H1 (cell line): ENCODE results near the gene SEZ6. TPM values are rescaled to one million over a fixed set of nuclear protein-coding genes. Genes with fewer than 3 reads are reported as not detected.

Experiments used
- CTCF ChIA-PET: fragments of 300-600 bp; sonication (Branson Sonifier 250); formaldehyde crosslinking; loops from one replicate; lab custom pipeline; 2021; ENCODE audit not compliant: partially characterized antibody; lab: Charles Lee
- POLR2A ChIA-PET: fragments of 300-600 bp; sonication (Branson Sonifier 250); formaldehyde crosslinking; loops from one replicate; lab custom pipeline; 2021; ENCODE audit warnings: inconsistent platforms; ENCODE audit not compliant: partially characterized antibody; lab: Charles Lee
- DNase-seq, 2 experiments: peaks; one replicate each; pipeline versions ENCODE4 v3.0.0 to v3.0.0-alpha.2; 2010 to 2022; ENCODE audit warnings: low spot score in 2 of 2, low read depth in 1 of 2, mixed read lengths in 1 of 2
- FAIRE-seq: peaks from 2 replicates; lab custom pipeline; 2011; peaks lifted over from hg19 to GRCh38; lab: Jason Lieb, UNC
- H2AFZ ChIP-seq: 2 replicates; pipeline ENCODE4 v1.8.1; 2012; ENCODE audit warnings: low read length, inconsistent platforms
- H2AK5ac ChIP-seq: 2 replicates; pipeline ENCODE4 v1.6.1; 2013; ENCODE audit warnings: low read depth, low read length
- H2BK120ac ChIP-seq: replicated peaks from 2 replicates; pipeline ENCODE3; 2013; ENCODE audit warnings: low read depth, low read length, inconsistent platforms
- H2BK12ac ChIP-seq: 2 replicates; pipeline ENCODE4 v1.6.1; 2013; ENCODE audit warnings: low read depth, low read length
- H2BK15ac ChIP-seq: 2 replicates; pipeline ENCODE4 v1.6.1; 2013; ENCODE audit warnings: low read length
- H2BK20ac ChIP-seq: 2 replicates; pipeline ENCODE4 v1.6.1; 2013; ENCODE audit warnings: low read length
- H2BK5ac ChIP-seq: 2 replicates; pipeline ENCODE4 v1.6.1; 2013; ENCODE audit warnings: low read depth, low read length
- H3K14ac ChIP-seq: 2 replicates; pipeline ENCODE4 v1.6.1; 2013; ENCODE audit warnings: inconsistent platforms; ENCODE audit not compliant: insufficient read length
- H3K18ac ChIP-seq: 2 replicates; pipeline ENCODE4 v1.6.1; 2013; ENCODE audit warnings: low read length; ENCODE audit errors: extremely low read depth
- H3K23ac ChIP-seq: 2 replicates; pipeline ENCODE4 v1.6.1; 2013; ENCODE audit warnings: inconsistent platforms; ENCODE audit not compliant: insufficient read length
- H3K23me2 ChIP-seq: 2 replicates; pipeline ENCODE4 v1.6.1; 2013; ENCODE audit warnings: low read depth, low read length
- H3K27ac ChIP-seq: 2 replicates; pipeline ENCODE4 v1.6.1; 2011; ENCODE audit warnings: low read depth, low read length, inconsistent platforms
- H3K27me3 ChIP-seq, 4 experiments: replicated peaks in 1 of 4; 1 replicate in 1 of 4; 2 replicates in 3 of 4; pipeline versions ENCODE4 v1.6.1 to v1.8.1; 2011 to 2013; ENCODE audit warnings: low read length in 3 of 4, mild to moderate bottlenecking in 3 of 4, inconsistent platforms in 2 of 4, mixed read lengths in 2 of 4, moderate library complexity in 1 of 4; ENCODE audit not compliant: control insufficient read depth in 3 of 4, insufficient read depth in 3 of 4; ENCODE audit errors: extremely low read depth in 1 of 4
- H3K36me3 ChIP-seq, 4 experiments: 2 replicates each; pipeline versions ENCODE4 v1.6.1 to v1.8.1; 2011 to 2013; ENCODE audit warnings: mild to moderate bottlenecking in 4 of 4, low read length in 3 of 4, moderate library complexity in 2 of 4, control low read depth in 1 of 4, inconsistent platforms in 1 of 4; ENCODE audit not compliant: insufficient read depth in 4 of 4, control insufficient read depth in 2 of 4
- H3K4ac ChIP-seq: replicated peaks from 2 replicates; pipeline ENCODE3; 2013; ENCODE audit warnings: low read length, low read depth, mixed read lengths, inconsistent platforms; ENCODE audit not compliant: insufficient read length
- H3K4me1 ChIP-seq, 4 experiments: replicated peaks in 1 of 4; 1 replicate in 1 of 4; 2 replicates in 3 of 4; pipeline versions ENCODE4 v1.6.1 to v1.8.1; 2011 to 2013; ENCODE audit warnings: low read length in 3 of 4, inconsistent platforms in 2 of 4, mixed read lengths in 1 of 4; ENCODE audit not compliant: insufficient read depth in 4 of 4, control insufficient read depth in 3 of 4
- H3K4me2 ChIP-seq, 2 experiments: 2 replicates each; pipeline versions ENCODE4 v1.6.1 to v1.8.1; 2011 to 2013; ENCODE audit warnings: low read depth in 2 of 2, low read length in 2 of 2, control low read depth in 1 of 2, inconsistent platforms in 1 of 2, mild to moderate bottlenecking in 1 of 2; ENCODE audit not compliant: insufficient read depth in 1 of 2
- H3K4me3 ChIP-seq, 4 experiments: fragments of 200-600, 300-600 bp in 1 of 4; sonication (generic), shearing (Covaris generic), sonication (Bioruptor Twin) in 1 of 4; 2 replicates each; pipeline versions ENCODE4 v1.5.1 to v1.8.1; 2011 to 2016; ENCODE audit warnings: low read length in 4 of 4, low read depth in 3 of 4, control low read depth in 2 of 4, inconsistent platforms in 2 of 4, mild to moderate bottlenecking in 2 of 4, mixed read lengths in 1 of 4, moderate library complexity in 1 of 4; ENCODE audit not compliant: insufficient read depth in 2 of 4; ENCODE audit errors: extremely low read depth in 1 of 4
- H3K56ac ChIP-seq: replicated peaks from 2 replicates; pipeline ENCODE3; 2013; ENCODE audit warnings: low read depth, mild to moderate bottlenecking, mixed read lengths, low read length, inconsistent platforms; ENCODE audit not compliant: insufficient read length
- H3K79me1 ChIP-seq: 2 replicates; pipeline ENCODE4 v1.6.1; 2013; ENCODE audit warnings: low read depth, low read length, control low read depth
- H3K79me2 ChIP-seq, 2 experiments: 2 replicates each; pipeline versions ENCODE4 v1.6.1 to v1.8.1; 2012 to 2013; ENCODE audit warnings: low read length in 2 of 2, mild to moderate bottlenecking in 2 of 2, inconsistent platforms in 1 of 2; ENCODE audit not compliant: insufficient read depth in 2 of 2, control insufficient read depth in 1 of 2
- H3K9ac ChIP-seq, 4 experiments: replicated peaks in 1 of 4; 1 replicate in 1 of 4; 2 replicates in 3 of 4; pipeline versions ENCODE4 v1.6.1 to v1.8.1; 2011 to 2013; ENCODE audit warnings: low read depth in 3 of 4, low read length in 3 of 4, control low read depth in 2 of 4, mild to moderate bottlenecking in 2 of 4, moderate library complexity in 2 of 4, inconsistent platforms in 1 of 4; ENCODE audit errors: extremely low read depth in 1 of 4
- H3K9me3 ChIP-seq, 2 experiments: 2 replicates each; pipeline versions ENCODE4 v1.6.1 to v1.8.1; 2012 to 2013; ENCODE audit warnings: mild to moderate bottlenecking in 2 of 2, moderate library complexity in 2 of 2, control low read depth in 1 of 2, inconsistent platforms in 1 of 2, low read depth in 1 of 2, low read length in 1 of 2, mixed read lengths in 1 of 2; ENCODE audit not compliant: insufficient read depth in 2 of 2
- H4K20me1 ChIP-seq, 2 experiments: replicated peaks in 1 of 2; 2 replicates each; pipeline versions ENCODE3 to v1.8.1; 2011 to 2013; ENCODE audit warnings: inconsistent platforms in 2 of 2, low read length in 2 of 2, mild to moderate bottlenecking in 1 of 2; ENCODE audit not compliant: insufficient read depth in 2 of 2, control insufficient read depth in 1 of 2
- H4K5ac ChIP-seq: 2 replicates; pipeline ENCODE4 v1.6.1; 2013; ENCODE audit warnings: low read length, low read depth, mixed read lengths, inconsistent platforms; ENCODE audit not compliant: insufficient read length
- H4K8ac ChIP-seq: 2 replicates; pipeline ENCODE4 v1.8.0; 2013; ENCODE audit warnings: mild to moderate bottlenecking, moderate library complexity, low read length, inconsistent platforms; ENCODE audit not compliant: insufficient read depth; ENCODE audit errors: extremely low read depth
- H4K91ac ChIP-seq: replicated peaks from 2 replicates; pipeline ENCODE3; 2013; ENCODE audit warnings: low read length, mixed read lengths, inconsistent platforms; ENCODE audit not compliant: insufficient read length
- BCL11A ChIP-seq, 2 experiments: IDR thresholded peaks; one replicate each; pipeline ENCODE4 v1.6.1; 2011; ENCODE audit warnings: low read depth in 2 of 2, low read length in 2 of 2, mild to moderate bottlenecking in 2 of 2
- CBX8 ChIP-seq: fragments of 300-800, 300-1000 bp; sonication (generic); IDR thresholded peaks from 2 replicates; pipeline ENCODE4 v1.7.1; 2016; ENCODE audit warnings: low read depth, low read length, borderline replicate concordance
- CHD2 ChIP-seq: IDR thresholded peaks from 2 replicates; pipeline ENCODE4 v1.6.1; 2012; ENCODE audit warnings: low read length, improper control_type of control experiment
- CTCF ChIP-seq, 3 experiments: IDR thresholded peaks; 1 replicate in 2 of 3; 2 replicates in 1 of 3; pipeline versions ENCODE4 v1.5.1 to v1.6.1; 2011; ENCODE audit warnings: low read length in 3 of 3, mild to moderate bottlenecking in 3 of 3, inconsistent platforms in 2 of 3, low read depth in 1 of 3, moderate library complexity in 1 of 3; ENCODE audit not compliant: insufficient read depth in 1 of 3; ENCODE audit errors: control extremely low read depth in 1 of 3
- EZH2 ChIP-seq: fragments of 200-600 bp; sonication (generic); IDR thresholded peaks from 2 replicates; pipeline ENCODE4 v1.7.1; 2012; ENCODE audit warnings: low read depth, mild to moderate bottlenecking, moderate library complexity, low read length, inconsistent platforms; ENCODE audit not compliant: severe bottlenecking
- RAD21 ChIP-seq, 2 experiments: IDR thresholded peaks in 1 of 2; conservative IDR thresholded peaks in 1 of 2; 2 replicates each; pipeline ENCODE4 v1.6.1; 2011; ENCODE audit warnings: low read depth in 2 of 2, low read length in 2 of 2, improper control_type of control experiment in 1 of 2, inconsistent platforms in 1 of 2, mild to moderate bottlenecking in 1 of 2, moderate library complexity in 1 of 2
- SIRT6 ChIP-seq: IDR thresholded peaks from one replicate; pipeline ENCODE4 v1.7.1; 2012; ENCODE audit warnings: low read length, inconsistent platforms
- TBP ChIP-seq: IDR thresholded peaks from 2 replicates; pipeline ENCODE4 v1.6.1; 2011; ENCODE audit warnings: low read depth, low read length, improper control_type of control experiment
- TCF12 ChIP-seq: IDR thresholded peaks from 2 replicates; pipeline ENCODE4 v1.6.1; 2011; ENCODE audit warnings: low read depth, mild to moderate bottlenecking, low read length
- ZNF274 ChIP-seq: IDR thresholded peaks from 2 replicates; pipeline ENCODE4 v1.7.0; 2012; ENCODE audit warnings: low read length, borderline replicate concordance; ENCODE audit errors: extremely low read depth
- WGBS, 2 experiments: shearing (Covaris generic) in 1 of 2; methylation state at CpG; one replicate each; pipeline versions ENCODE4 v1.1.6 to v1.1.7; 2013 to 2015; ENCODE audit warnings: low lambda C conversion rate in 2 of 2, mixed read lengths in 2 of 2, inconsistent platforms in 1 of 2, low coverage in 1 of 2, missing lambda C conversion rate in 1 of 2; ENCODE audit not compliant: insufficient replicate concordance in 2 of 2, insufficient coverage in 1 of 2, insufficient read length in 1 of 2; ENCODE audit errors: extremely low coverage in 1 of 2, missing lambda C conversion rate in 1 of 2; 5-methylcytosine and 5-hydroxymethylcytosine counted together
- polyA plus RNA-seq, 7 experiments: library from polyadenylated mRNA; depleted of rRNA in 3 of 7; stranded (reverse) in 5 of 7; unstranded in 2 of 7; fragments of >200 nt in 5 of 7; fragments of 200-250 nt in 2 of 7; gene quantifications; 1 replicate in 5 of 7; 2 replicates in 1 of 7; 4 replicates in 1 of 7; pipeline versions ENCODE4 v1.2.1 to v1.2.3, GENCODE V29; 2011 to 2013; ENCODE audit warnings: missing spikeins in 2 of 7, mixed read lengths in 2 of 7
- total RNA-seq: library from RNA; stranded (reverse); fragmentation: NEBNext Ultra II Directional; extraction: Animal tissue kit (Norgen Biotek cat#: 25700); gene quantifications from 2 replicates; pipeline ENCODE4 v1.2.1, GENCODE V29; 2021

Gene SEZ6
- total and polyA plus RNA-seq, 2 of the 8 experiments (the other 6 are each of a cell fraction or from before 2014, with no cell fraction given): 6.9 to 16.1 TPM

GRCh38 chr17:29036584-29036983 lies 30.8 kb upstream of the SEZ6 start:
- H3K14ac ChIP-seq: no peak overlapping the region
- no peak overlapping the region for H3K23ac ChIP-seq
- H3K4ac ChIP-seq: no peak overlapping the region
- H2BK5ac ChIP-seq: peak overlapping the region; percentile 84; the same call in 1 of the 2 replicates
- no peak overlapping the region for H4K5ac ChIP-seq
- H3K79me2 ChIP-seq: no peaks in the 10 kb centered on the region
- no peak overlapping the region for H3K56ac ChIP-seq
- H2BK15ac ChIP-seq: no peak overlapping the region
- ChIA-PET POLR2A (interaction anchor here (0.6 to 1.4 kb wide), 3 partner anchors 66 to 280 kb away, joined by 3 to 4 read pairs (median 4); no protein-coding TSS in a partner anchor), CTCF (interaction anchor here (1.0 to 3.5 kb wide), 10 partner anchors 17 to 87 kb away, joined by 3 to 17 read pairs (median 6); no protein-coding TSS in a partner anchor)
- 80% methylated on average over 5 of the region's 5 CpGs; no CpG with 5 or more reads in 1 of the 2 experiments for WGBS, 2 experiments
- peak overlapping the region; percentile 6 for H2BK120ac ChIP-seq
- 0 out of 2 replicates have a peak overlapping the region, but pooled peaks have one; percentile 30 for H2AK5ac ChIP-seq
- H3K79me1 ChIP-seq: no peaks in the 10 kb centered on the region
- no peak overlapping the region for H3K4me2 ChIP-seq
- no peak overlapping the region for H3K18ac ChIP-seq
- H4K20me1 ChIP-seq: no peaks in the 10 kb centered on the region
- peak overlapping the region; percentile 17; the same call in 1 of the 2 replicates for H2BK20ac ChIP-seq
- peak overlapping the region; percentile 20 for H4K91ac ChIP-seq
- no peak overlapping the region for H4K8ac ChIP-seq
- no peak overlapping the region for H3K9ac ChIP-seq
- H3K9me3 ChIP-seq: peaks cover 5 to 6% of the 10 kb centered on the region in 2 experiments; a peak in 3 of 4 replicates
- no peak overlapping the region for H3K4me3 ChIP-seq
- H3K36me3 ChIP-seq: peaks cover 0 to 4% (median 0%) of the 10 kb centered on the region in 4 experiments; a peak in 1 of 8 replicates
- H3K23me2 ChIP-seq: peaks cover 4% of the 10 kb centered on the region; the same call in 1 of the 2 replicates
- peak; percentile 19 to 30 (median 23); a peak in 3 of 4 replicates for TF ChIP-seq CTCF (IDR thresholded peaks at IDR 0.05; ENCODE audit: control extremely low read depth in 1 of 3, insufficient read depth in 1 of 3, low read depth in 1 of 3, low read length in 3 of 3)
- TF ChIP-seq ZNF274: no peak
- TF ChIP-seq TCF12: no peak
- peak; percentile 20 to 52 for TF ChIP-seq RAD21 (IDR thresholded peaks at IDR 0.05 in 1 of 2, conservative IDR thresholded peaks at IDR 0.05 in 1 of 2; ENCODE audit: low read depth in 2 of 2, low read length in 2 of 2)
- TF ChIP-seq CHD2: no peak
- no peak for TF ChIP-seq EZH2
- no peak for TF ChIP-seq SIRT6
- TF ChIP-seq CBX8: no peak
- no peak for TF ChIP-seq BCL11A (IDR thresholded peaks at IDR 0.05; ENCODE audit: low read depth in 2 of 2, low read length in 2 of 2)
- TF ChIP-seq TBP: no peak
- H2BK12ac ChIP-seq: no peak overlapping the region; the same call in 1 of the 2 replicates
- DNase-seq: no peak
- H2AFZ ChIP-seq: no peak overlapping the region
- no peak for FAIRE-seq
- no peak overlapping the region for H3K27ac ChIP-seq
- H3K4me1 ChIP-seq: peaks cover 19 to 34% (median 32%) of the 10 kb centered on the region in 4 experiments
- H3K27me3 ChIP-seq: no peaks in the 10 kb centered on the region
